ENCODE measurements around the gene MICB.
"Not testable (repeated sequence)": the region's sequence is repeated elsewhere in the genome, so short reads cannot be mapped to it uniquely, and the experiment has no call there.

MICB gene

DNA sequence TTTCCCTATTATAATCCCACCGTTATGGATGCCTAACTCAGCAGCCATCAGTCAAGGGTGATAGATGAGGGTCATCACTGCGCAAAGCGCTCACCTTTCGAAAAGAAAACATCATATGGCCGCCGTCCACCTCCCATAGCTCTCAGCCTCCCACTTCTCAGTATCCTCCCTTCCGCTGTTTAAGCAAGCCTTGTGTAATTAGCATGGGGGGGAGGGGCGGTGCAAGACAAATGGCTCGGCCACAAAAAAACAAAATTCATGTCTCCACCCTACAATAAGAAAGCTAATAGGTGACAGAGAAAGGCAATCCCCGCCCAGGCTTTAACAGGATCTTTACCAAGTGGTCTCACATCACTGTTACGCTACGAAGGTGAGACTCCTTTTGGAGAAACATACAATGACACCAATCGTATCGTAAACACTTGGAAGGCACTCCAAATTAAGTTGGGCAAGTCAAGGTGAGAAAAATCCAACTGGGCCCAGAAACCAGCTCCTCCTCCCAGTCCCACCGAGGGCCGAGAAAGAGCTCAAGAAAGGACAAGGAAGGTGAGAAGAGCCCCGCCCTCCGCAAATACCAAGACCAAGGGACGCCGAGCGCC lies 43.2 kb downstream of the MICB start:
- DNase-seq (ENCODE audit: low read depth), result no peak

DNA sequence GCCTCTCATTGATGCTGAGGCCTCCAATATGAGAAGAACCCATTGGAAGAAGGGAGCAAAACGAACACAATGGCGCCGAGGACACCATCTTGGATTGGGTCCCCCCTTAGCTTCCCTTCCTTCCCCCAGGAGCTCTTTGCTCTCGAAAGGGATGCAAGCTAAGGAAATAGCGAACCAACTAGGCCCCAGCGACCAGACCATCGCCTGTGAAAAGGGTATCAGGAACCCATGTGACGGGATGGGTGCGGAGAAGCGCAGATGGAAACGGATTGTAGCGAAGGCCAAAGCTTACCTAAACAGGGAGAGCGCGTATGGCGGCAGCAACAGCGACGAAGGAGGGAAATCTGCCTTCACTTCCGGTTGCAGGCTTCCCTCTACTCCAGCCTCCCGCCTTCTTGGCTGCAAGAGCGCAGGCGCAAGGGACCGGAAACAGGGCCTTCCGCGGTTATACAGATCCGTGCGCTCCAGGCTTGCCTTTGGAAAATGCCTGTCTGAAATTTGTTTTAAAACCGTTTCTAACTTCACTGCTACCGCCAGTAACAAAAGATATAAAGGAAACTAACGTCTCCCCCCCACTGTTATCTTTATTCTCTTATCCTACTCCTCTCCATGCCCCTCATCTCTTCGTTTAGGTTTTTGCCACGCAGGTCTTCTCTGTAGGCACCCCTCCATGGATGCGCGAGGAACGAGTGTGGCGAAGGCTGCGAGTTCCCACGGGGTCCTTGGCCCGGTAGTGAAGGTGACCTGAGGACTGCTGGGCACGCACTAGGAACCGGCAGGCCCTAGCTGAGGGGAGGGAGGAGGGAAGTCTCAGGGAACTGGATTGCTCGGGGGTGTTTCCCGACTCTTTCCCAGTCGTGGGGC lies 43.9 kb downstream of the MICB start, which contains the start of gene DDX39B:
Gene DDX39B (minus strand): TSS at position 346 of the 864 bp plus-strand sequence. CDS start 1,471 bp downstream, outside the sequence.
- DNase-seq (ENCODE audit: low read depth), result peak; percentile 95

DNA sequence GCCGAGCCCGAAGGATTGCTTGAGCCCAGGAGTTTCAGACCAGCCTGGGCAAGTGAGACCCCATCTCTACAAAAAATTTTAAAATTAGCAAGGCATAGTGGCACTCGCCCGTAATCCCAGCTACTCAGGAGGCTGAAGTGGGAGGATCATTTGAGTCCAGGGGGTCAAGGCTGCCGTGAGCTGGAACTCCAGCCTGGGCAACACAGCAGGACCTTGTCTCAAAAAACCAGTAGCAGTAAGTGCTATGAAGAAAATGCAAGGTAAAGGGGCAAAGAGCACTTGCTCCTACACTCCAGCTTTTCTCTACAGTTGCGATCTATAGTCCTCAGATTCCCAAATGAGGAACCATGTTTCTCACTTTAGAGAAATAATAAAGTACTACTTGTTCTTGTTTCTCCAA lies 45.7 kb downstream of the MICB start:
- no peak for DNase-seq (ENCODE audit: low read depth)

DNA sequence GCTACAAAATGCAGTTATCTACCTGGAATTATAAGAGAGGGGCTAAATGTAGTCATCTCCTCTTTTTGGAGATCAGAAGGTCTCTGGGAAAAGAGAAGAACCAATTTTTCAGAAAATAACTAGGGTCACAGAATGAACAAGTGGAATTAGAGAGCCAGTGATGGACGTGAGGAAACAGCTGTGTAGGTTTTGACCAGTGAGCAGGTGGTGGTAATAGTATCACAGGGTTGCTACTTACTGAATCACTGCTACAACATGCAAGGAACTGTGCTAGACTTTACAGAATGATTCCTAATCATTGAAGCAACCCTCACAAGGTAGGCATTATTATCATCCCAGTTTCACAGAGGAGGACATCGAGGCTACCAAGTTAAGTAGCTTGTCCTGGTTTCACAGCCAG lies 46.7 kb downstream of the MICB start:
- DNase-seq (ENCODE audit: low read depth), result no peak

DNA sequence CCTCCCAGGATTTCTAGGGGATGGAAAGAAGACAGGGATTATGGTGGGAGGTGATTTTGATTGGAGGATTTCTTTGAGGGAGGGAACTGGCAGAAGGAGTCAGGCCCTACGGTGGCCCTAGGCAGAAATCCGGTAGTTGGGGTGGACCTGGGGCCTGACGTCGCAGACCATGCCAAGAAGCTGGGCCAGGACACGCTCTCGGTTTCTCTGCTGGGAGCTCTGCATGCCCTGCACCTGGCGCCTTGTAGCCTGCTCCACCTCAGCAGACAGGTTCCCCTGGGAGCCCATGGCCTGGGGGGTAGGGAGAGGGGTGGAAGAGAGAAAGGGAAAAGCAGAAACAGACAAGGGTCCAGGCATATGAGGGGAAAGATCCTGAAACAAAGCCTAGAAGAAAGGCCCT lies 47.3 kb downstream of the MICB start:
- DNase-seq (ENCODE audit: low read depth), result no peak

DNA sequence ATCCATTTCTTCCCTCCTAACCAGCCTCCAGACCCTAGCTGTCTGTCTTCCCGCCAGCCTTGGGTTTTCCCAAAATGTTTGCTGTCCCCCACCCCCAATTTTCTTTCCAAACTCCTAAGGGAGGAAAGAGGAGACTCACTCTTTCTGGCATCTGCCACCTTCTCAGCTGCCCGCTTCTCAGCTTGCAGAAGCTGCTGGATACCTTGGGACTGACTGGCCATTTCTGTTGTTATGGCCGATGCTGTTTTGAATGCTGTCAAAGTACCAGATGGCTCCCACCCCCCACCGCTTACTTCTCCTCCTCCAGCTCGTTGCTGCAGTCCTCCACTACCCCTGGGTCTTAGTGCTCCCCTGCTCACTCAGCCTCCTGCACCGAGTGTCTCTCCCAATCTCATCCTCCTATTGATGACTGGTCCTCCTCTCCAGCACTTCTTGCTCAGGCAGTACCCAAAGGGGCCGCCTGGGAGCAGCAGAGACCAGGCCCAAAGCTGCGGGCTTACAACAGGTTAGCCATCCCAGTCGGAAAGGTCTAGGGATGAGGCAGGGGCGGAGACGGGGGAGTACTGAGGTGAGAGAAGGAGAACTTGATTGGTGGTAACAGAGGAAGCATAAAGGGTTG lies 48.5 kb downstream of the MICB start, which contains the start of gene ATP6V1G2:
Gene ATP6V1G2 (minus strand): TSS at position 270 of the 619 bp plus-strand sequence. CDS start 49 bp downstream, at position 221.
- peak; percentile 89 for DNase-seq (ENCODE audit: low read depth)

DNA sequence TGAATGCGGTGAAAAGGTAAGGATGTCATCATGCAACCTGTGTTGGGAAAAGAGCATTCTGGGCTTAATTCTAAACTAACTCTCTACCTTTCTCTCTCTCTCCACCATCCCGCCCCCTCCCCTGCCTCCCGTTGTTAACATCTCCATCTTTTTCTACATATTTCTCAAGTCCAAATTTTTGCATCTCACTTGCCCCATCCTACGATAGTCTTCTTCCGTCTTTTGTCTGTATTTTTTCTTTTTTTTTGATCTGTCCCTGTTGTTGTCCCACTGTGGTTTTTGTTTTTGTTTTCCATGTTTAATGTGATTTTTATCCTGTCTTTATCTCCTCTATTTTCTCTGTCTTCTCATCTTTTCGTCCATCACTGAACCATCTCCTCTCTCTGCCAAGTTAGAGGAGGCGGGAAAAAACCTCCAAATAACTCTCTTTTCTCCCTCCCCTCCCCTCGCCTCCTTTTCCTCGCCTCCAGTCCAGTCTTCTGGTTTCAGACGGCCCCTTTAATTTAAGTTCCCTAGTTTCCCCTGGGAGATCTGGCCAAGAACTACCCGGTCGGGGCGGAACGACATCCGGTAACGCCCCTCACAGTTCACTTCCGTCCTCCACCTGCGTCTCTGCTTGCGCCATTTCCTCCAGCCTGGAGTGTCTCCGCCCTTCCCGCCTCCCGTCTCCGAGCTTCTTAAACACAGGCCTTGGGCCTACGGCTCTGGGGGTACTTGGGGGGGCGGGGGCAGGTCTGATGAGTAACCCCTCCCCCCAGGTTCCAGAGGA lies 49.2 kb downstream of the MICB start, which contains the start of gene NFKBIL1:
Gene NFKBIL1 (plus strand): TSS at position 651 of the 769 bp plus-strand sequence. CDS start 87 bp downstream, at position 738.
- DNase-seq (ENCODE audit: low read depth), result peak; percentile 98

DNA sequence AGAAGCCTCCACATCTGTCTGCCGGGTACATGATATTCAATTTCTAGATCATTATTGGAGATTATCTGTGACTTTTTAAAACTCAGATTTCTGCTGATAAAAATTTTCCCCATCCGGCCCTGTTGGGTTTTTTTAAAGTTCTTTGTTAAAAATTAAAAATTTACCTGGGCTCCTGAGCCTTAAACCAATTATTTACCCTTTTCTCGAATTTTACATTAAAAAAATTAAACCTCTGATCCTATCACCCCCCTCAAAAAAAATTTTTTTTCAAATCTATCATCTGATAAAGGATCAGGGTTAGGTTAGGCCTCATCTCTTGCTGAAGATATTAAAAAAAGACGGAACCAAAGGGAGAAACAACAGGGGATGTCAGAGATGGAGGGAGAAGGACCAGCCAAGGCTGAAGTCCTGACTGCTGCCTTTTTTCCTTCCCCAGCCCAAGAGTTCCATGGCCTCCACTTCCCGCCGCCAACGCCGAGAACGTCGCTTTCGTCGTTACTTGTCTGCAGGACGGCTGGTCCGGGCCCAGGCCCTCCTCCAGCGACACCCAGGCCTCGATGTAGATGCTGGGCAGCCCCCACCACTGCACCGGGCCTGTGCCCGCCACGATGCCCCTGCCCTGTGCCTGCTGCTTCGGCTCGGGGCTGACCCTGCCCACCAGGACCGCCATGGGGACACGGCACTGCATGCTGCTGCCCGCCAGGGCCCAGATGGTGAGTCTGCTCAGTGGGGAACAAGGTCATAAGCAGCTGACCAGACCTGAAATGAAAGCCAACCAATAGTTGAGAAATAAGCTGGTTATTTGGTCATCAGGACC lies 50.0 kb downstream of the MICB start:
- no peak for DNase-seq (ENCODE audit: low read depth)

DNA sequence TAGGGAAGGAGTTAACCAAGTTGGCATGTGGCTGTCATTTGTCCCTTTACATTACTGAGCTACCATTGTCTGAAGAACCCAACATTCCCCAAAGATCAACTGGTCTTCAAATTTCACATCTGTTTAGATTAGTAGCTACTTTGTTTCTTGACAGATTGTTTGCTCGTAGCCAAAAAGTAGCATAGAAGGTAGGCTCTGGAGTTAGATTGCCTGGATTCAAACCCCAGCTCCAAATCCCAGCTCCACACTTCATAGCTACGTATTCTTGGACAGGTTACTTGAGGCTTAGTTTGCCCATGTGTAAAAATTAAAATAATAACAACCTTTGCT lies 50.6 kb downstream of the MICB start:
- no peak for DNase-seq (ENCODE audit: low read depth)

DNA sequence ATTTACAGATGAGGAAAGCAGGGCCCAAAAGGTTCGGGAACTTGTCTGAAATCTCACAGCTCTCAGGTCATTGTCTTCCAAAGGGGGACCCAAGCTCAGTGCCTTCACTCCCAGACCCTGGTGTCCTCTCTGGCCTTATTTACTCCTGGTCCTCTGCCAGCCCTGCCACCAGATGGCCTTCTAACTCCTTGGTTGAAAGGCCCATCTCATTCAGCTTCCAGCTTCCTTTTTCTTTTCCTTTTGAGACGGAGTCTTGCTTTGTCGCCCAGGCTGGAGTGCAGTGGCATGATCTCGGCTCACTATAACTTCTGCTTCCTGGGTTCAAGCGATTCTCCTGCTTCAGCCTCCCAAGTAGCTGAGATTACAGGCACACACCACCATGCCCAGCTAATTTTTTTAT lies 53.4 kb downstream of the MICB start:
- not testable (repeated sequence) for DNase-seq (ENCODE audit: low read depth)

DNA sequence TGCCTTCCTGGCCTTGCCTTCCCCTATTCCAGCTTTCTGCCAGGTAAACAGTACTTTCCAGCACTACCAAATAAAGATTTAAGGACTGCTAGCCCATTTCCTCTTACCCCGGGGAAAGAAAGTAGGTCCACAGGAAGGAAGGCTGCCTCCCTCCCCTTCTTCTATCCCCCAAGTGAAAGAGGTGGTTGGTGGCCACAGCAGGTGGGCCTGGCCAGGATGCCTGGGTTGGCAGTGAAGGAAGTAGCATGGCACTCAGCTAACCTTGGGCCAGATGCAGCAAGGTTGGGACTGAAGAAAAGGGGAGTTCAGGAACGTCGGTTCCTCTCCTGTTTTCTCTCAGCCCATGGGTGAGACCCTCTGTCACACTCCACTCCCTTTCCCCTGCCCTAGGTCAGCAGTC lies 58.4 kb downstream of the MICB start:
- DNase-seq (ENCODE audit: low read depth), result no peak

DNA sequence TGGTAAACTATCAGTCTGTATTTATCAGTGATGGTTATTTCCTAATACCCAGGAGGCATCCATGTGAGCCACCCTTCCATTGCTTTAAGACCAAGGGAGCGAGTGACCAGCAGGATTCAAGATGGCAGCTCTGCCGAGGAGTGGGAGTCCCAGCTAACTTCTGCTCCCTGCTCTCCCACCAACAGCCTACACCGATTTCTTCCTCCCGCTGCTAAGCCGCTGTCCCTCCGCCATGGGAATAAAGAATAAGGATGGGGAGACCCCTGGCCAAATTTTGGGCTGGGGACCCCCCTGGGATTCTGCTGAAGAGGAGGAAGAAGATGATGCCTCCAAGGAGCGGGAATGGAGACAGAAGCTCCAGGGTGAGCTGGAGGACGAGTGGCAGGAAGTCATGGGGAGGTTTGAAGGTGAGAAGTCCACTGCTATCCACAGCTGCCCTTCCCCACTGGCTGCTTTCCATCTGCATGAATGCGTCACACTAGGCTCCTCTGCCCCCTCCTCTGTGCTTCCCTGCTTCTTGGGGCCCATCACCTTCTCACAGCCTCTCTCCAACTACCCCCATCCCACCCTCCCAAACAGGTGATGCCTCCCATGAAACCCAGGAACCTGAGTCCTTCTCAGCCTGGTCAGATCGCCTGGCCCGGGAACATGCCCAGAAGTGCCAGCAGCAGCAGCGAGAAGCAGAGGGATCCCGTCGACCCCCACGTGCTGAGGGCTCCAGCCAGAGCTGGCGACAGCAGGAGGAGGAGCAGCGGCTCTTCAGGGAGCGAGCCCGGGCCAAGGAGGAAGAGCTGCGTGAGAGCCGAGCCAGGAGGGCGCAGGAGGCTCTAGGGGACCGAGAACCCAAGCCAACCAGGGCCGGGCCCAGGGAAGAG lies 59.7 kb downstream of the MICB start:
- DNase-seq (ENCODE audit: low read depth), result no peak

DNA sequence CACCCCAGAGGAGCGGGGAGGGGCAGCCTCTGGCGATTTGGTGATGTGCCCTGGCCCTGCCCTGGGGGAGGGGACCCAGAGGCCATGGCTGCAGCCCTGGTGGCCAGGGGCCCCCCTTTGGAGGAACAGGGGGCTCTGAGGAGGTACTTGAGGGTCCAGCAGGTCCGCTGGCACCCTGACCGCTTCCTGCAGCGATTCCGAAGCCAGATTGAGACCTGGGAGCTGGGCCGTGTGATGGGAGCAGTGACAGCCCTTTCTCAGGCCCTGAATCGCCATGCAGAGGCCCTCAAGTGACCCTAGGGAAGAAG lies 60.3 kb downstream of the MICB start:
- no peak for DNase-seq (ENCODE audit: low read depth)

DNA sequence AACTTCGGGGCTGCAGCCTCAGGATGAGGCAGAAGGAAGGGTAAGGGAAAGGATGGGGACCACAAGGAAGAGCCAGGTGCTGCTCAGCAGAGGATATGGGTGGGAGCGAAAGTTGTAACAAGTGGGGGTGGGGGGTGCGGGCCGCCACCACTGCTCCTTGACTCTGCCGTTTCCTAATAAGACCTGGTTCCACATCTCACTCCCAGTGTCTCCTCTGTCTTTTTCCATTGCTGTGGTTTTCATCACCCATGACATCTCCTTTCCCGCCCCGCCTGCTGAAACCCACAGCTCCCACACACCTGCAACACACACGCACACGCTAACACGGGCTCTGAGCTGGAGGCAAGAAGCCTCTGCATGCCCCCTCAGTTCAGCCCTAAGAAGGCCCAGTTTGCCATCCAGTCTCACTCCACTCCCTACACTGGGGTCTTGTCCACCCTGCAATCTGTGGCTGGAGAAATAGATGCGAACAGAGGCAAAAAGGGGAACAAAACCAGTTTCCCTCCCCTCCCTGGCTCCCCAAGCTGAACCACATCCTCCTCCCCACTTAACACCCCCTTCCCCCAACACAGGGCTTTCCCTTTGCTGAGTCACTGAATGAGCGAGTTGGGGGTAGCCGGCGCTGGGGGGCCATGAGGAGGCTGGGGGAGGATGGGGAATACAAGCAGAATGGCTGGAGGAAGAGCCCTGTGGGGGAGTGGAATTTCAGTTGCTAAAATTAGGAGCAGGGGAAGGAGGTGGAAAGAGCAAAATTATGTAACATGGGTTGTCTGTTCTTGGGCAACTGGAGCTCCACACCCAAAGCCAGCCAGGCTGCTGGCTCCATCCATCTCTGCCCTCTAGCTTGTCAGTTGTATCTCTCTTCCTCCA lies 60.9 kb downstream of the MICB start:
- no peak for DNase-seq (ENCODE audit: low read depth)

DNA sequence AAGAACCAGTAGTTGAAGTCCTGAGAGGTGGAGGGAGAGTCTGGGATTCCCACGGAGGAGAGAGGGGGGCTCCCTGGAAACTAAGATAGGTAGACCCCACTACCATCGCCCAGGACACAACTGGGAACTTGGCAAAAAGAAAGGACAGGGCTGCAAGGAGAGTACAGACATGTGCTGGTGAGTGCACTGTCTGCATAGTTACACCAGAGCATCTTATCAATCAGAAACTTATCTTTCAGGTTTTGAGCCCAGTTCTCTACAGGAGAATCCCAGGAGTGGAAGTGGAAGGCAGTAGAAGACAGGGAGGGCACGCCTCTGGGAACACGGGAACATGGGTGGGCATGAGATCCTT lies 61.6 kb downstream of the MICB start:
- no peak for DNase-seq (ENCODE audit: low read depth)

DNA sequence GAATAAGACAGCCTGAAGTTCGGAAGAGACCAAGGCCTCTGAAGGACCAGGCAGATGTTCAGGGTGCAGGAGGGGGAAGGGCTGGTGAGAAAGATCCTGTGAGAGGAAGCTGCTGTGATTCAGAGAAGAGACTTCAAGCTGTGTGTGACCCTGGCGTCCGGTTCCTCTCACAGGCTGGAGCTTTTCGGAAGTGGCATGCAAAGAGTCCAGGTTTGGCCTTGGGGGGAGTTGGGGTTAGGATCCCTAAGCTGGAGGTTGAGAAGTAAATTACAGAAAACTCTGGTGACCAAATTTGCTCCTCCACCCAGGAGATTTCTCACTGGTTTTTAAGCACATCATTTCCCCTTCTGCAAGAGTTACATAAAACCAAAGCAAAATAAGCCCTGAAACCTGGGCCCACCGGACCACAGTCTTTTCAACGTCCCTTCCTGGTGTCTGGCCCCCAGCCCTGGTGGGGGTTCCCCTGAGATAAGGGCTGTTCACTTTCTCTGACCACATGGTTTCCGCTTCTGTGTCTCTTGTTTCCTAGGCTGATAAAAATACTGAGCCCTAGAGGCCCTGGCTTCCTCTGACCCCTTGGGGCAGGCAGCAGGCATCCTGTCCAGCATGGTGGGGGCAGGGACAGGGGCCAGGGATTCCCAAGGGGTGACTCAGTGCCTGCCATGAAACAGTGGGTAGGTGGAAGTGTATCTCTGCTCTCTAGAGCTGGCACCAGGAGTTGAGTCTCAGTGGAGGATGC lies 62.2 kb downstream of the MICB start:
- DNase-seq (ENCODE audit: low read depth), result no peak

DNA sequence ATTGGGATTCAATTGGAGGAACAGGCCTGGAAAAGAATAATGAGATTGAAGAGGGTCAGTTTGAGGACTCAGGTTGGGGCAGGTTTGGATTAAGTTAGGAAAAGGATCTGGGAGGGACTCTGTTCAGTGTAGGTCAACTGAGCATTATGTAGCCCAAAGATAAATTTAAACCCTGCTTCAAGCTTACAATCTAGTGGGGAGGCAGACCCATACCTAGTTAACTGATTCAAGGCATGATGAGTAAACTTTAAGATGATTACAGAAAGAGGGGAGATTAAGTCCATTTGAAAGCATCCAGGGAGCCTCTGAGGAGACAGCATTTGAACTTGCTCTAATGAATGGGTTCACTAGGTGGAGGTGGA lies 62.7 kb downstream of the MICB start:
- DNase-seq (ENCODE audit: low read depth), result no peak
